GM23338 (cell line): ENCODE results near the gene IKBKE. TPM values are rescaled to one million over a fixed set of nuclear protein-coding genes. Genes with fewer than 3 reads are reported as not detected.

Experiments used
- ATAC-seq: fragments of 200-7000 bp; cut with Tn5 transposase; 3 replicates; pipeline ENCODE4 v1.9.1; 2020
- DNase-seq: peaks from one replicate; pipeline ENCODE4 v3.0.0-alpha.2; 2015; ENCODE audit warnings: low spot score
- H2AFZ ChIP-seq: fragments of 200-600 bp; sonication (generic); 2 replicates; pipeline ENCODE4 v1.8.0; 2016; ENCODE audit warnings: antibody characterized with exemption, mild to moderate bottlenecking, moderate library complexity
- H3F3A ChIP-seq: fragments of 200-600 bp; sonication (generic); replicated peaks from 2 replicates; pipeline ENCODE4 v1.8.0; 2017; ENCODE audit warnings: antibody characterized with exemption, mixed run types, low read depth
- H3K27ac ChIP-seq: fragments of 200-600 bp; sonication (generic); 2 replicates; pipeline ENCODE4 v1.6.1; 2016; ENCODE audit warnings: low read depth
- H3K27me3 ChIP-seq: fragments of 200-600 bp; sonication (generic); 2 replicates; pipeline ENCODE4 v1.8.0; 2016; ENCODE audit warnings: mild to moderate bottlenecking, mixed run types, moderate library complexity; ENCODE audit not compliant: insufficient read depth
- H3K36me3 ChIP-seq: fragments of 200-600 bp; sonication (generic); 2 replicates; pipeline ENCODE4 v1.8.0; 2016; ENCODE audit warnings: mild to moderate bottlenecking; ENCODE audit not compliant: insufficient read depth
- H3K4me1 ChIP-seq: fragments of 200-600 bp; sonication (generic); 2 replicates; pipeline ENCODE4 v1.8.0; 2016; ENCODE audit warnings: mild to moderate bottlenecking, moderate library complexity; ENCODE audit not compliant: insufficient read depth
- H3K4me2 ChIP-seq: fragments of 200-600 bp; sonication (generic); 2 replicates; pipeline ENCODE4 v1.7.1; 2017; ENCODE audit warnings: mixed run types
- H3K4me3 ChIP-seq: fragments of 200-600 bp; sonication (generic); 2 replicates; pipeline ENCODE4 v1.6.1; 2016; ENCODE audit warnings: mixed run types
- H3K79me2 ChIP-seq: fragments of 200-600 bp; sonication (generic); replicated peaks from 2 replicates; pipeline ENCODE4 v1.8.0; 2017; ENCODE audit warnings: mild to moderate bottlenecking; ENCODE audit not compliant: insufficient read depth
- H3K9me2 ChIP-seq: fragments of 200-600 bp; sonication (generic); 2 replicates; pipeline ENCODE4 v1.8.0; 2017; ENCODE audit not compliant: insufficient read depth
- H4K20me1 ChIP-seq: fragments of 200-600 bp; sonication (generic); replicated peaks from 2 replicates; pipeline ENCODE4 v1.8.0; 2017; ENCODE audit warnings: mild to moderate bottlenecking; ENCODE audit not compliant: insufficient read depth
- H3K27ac Mint-ChIP-seq: 2 replicates; pipeline ENCODE4 v1.8.0; 2020; ENCODE audit warnings: inconsistent platforms, mild to moderate bottlenecking, moderate library complexity, mixed read lengths
- H3K27me3 Mint-ChIP-seq: 3 replicates; pipeline ENCODE4 v1.8.0; 2022; ENCODE audit warnings: low read depth, mild to moderate bottlenecking, moderate library complexity, mixed read lengths, inconsistent platforms; ENCODE audit not compliant: insufficient read depth, poor library complexity
- H3K36me3 Mint-ChIP-seq: 3 replicates; pipeline ENCODE4 v1.8.0; 2021; ENCODE audit warnings: low read depth, mild to moderate bottlenecking, inconsistent platforms, moderate library complexity, mixed read lengths
- H3K4me1 Mint-ChIP-seq: 3 replicates; pipeline ENCODE4 v1.8.0; 2020; ENCODE audit warnings: mild to moderate bottlenecking, inconsistent platforms, mixed read lengths
- H3K4me3 Mint-ChIP-seq: 3 replicates; pipeline ENCODE4 v1.8.0; 2021; ENCODE audit warnings: moderate library complexity, mild to moderate bottlenecking, inconsistent platforms, mixed read lengths
- H3K9me3 Mint-ChIP-seq: 3 replicates; pipeline ENCODE4 v1.8.0; 2020; ENCODE audit warnings: moderate library complexity, mild to moderate bottlenecking, inconsistent platforms, mixed read lengths
- EZH2 ChIP-seq: fragments of 200-600 bp; sonication (generic); IDR thresholded peaks from one replicate; pipeline ENCODE4 v1.8.0; 2017; ENCODE audit warnings: antibody characterized with exemption, mild to moderate bottlenecking, low read depth; ENCODE audit not compliant: unreplicated experiment
- JUNB ChIP-seq: IDR thresholded peaks from one replicate; pipeline ENCODE4 v1.6.1; 2016; ENCODE audit warnings: antibody characterized with exemption; ENCODE audit not compliant: unreplicated experiment
- NANOG ChIP-seq: IDR thresholded peaks from 2 replicates; pipeline ENCODE4 v1.6.1; 2016; ENCODE audit warnings: antibody characterized with exemption, borderline replicate concordance
- polyA plus RNA-seq: library from polyadenylated mRNA; unstranded; fragments of >200 nt; fragmentation: Nextera tagmentation; extraction: Ambion mirVana; gene quantifications from 2 replicates; pipeline ENCODE4 v1.2.1, GENCODE V29; 2016
- total RNA-seq: library from RNA; depleted of rRNA; stranded (reverse); fragments of >200 nt; shearing (Covaris generic); gene quantifications from 2 replicates; pipeline ENCODE4 v1.2.3, GENCODE V29; 2014
- TF ChIP-seq, protein P1 (sequence below): fragments of 250-450 bp; sonication (Bioruptor Pico); IDR thresholded peaks from 2 replicates; pipeline ENCODE4 v1.5.0; 2020; ENCODE audit warnings: mild to moderate bottlenecking, moderate library complexity
- TF ChIP-seq, protein P2 (sequence below): IDR thresholded peaks from 2 replicates; pipeline ENCODE4 v1.6.1; 2016; ENCODE audit warnings: antibody characterized with exemption

IKBKE gene
- total and polyA plus RNA-seq, 2 experiments from 2014 or later: 4.8 to 11.1 TPM

DNA sequence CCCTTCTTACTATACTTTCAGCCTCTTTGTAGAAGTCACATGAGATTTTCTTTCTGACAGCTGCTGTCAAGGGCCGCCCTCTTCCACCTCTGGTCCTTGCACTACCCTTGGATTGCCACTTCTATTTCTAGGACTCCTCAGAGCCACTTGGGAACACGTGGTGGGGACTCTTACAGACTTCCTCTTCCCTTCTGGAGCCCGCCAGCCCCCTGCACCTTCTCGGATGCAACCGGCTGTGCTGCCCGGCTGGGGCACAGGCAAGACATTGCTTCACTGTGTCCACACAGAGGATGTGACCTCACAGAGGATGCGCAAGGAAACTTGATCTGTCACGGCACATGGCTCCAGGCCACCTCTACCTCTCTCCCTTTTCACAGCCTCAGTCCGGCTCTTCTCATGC lies 2.4 kb upstream of the IKBKE start:
- no peak for DNase-seq
- Mint-ChIP-seq H3K9me3 (no peaks in the 10 kb centered on the region), H3K27ac (no peak overlapping the region), H3K4me3 (no peak overlapping the region), H3K27me3 (peaks cover 18% of the 10 kb centered on the region), H3K4me1 (peaks cover 59% of the 10 kb centered on the region), H3K36me3 (no peaks in the 10 kb centered on the region)
- no peak overlapping the region for H2AFZ ChIP-seq
- no peaks in the 10 kb centered on the region for H4K20me1 ChIP-seq
- H3F3A ChIP-seq: no peaks in the 10 kb centered on the region
- H3K27me3 ChIP-seq: no peaks in the 10 kb centered on the region
- H3K36me3 ChIP-seq: no peaks in the 10 kb centered on the region
- no peak for TF ChIP-seq EZH2
- no peak for TF ChIP-seq JUNB
- TF ChIP-seq, protein P1, sequence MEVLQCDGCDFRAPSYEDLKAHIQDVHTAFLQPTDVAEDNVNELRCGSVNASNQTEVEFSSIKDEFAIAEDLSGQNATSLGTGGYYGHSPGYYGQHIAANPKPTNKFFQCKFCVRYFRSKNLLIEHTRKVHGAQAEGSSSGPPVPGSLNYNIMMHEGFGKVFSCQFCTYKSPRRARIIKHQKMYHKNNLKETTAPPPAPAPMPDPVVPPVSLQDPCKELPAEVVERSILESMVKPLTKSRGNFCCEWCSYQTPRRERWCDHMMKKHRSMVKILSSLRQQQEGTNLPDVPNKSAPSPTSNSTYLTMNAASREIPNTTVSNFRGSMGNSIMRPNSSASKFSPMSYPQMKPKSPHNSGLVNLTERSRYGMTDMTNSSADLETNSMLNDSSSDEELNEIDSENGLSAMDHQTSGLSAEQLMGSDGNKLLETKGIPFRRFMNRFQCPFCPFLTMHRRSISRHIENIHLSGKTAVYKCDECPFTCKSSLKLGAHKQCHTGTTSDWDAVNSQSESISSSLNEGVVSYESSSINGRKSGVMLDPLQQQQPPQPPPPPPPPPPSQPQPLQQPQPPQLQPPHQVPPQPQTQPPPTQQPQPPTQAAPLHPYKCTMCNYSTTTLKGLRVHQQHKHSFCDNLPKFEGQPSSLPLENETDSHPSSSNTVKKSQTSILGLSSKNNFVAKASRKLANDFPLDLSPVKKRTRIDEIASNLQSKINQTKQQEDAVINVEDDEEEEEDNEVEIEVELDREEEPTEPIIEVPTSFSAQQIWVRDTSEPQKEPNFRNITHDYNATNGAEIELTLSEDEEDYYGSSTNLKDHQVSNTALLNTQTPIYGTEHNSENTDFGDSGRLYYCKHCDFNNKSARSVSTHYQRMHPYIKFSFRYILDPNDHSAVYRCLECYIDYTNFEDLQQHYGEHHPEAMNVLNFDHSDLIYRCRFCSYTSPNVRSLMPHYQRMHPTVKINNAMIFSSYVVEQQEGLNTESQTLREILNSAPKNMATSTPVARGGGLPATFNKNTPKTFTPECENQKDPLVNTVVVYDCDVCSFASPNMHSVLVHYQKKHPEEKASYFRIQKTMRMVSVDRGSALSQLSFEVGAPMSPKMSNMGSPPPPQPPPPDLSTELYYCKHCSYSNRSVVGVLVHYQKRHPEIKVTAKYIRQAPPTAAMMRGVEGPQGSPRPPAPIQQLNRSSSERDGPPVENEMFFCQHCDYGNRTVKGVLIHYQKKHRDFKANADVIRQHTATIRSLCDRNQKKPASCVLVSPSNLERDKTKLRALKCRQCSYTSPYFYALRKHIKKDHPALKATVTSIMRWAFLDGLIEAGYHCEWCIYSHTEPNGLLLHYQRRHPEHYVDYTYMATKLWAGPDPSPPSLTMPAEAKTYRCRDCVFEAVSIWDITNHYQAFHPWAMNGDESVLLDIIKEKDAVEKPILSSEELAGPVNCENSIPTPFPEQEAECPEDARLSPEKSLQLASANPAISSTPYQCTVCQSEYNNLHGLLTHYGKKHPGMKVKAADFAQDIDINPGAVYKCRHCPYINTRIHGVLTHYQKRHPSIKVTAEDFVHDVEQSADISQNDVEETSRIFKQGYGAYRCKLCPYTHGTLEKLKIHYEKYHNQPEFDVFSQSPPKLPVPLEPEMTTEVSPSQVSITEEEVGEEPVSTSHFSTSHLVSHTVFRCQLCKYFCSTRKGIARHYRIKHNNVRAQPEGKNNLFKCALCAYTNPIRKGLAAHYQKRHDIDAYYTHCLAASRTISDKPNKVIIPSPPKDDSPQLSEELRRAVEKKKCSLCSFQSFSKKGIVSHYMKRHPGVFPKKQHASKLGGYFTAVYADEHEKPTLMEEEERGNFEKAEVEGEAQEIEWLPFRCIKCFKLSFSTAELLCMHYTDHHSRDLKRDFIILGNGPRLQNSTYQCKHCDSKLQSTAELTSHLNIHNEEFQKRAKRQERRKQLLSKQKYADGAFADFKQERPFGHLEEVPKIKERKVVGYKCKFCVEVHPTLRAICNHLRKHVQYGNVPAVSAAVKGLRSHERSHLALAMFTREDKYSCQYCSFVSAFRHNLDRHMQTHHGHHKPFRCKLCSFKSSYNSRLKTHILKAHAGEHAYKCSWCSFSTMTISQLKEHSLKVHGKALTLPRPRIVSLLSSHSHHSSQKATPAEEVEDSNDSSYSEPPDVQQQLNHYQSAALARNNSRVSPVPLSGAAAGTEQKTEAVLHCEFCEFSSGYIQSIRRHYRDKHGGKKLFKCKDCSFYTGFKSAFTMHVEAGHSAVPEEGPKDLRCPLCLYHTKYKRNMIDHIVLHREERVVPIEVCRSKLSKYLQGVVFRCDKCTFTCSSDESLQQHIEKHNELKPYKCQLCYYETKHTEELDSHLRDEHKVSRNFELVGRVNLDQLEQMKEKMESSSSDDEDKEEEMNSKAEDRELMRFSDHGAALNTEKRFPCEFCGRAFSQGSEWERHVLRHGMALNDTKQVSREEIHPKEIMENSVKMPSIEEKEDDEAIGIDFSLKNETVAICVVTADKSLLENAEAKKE: no peak
- TF ChIP-seq NANOG: no peak
- no peak overlapping the region for H3K4me2 ChIP-seq
- ATAC-seq: no peak
- H3K4me3 ChIP-seq: no peak overlapping the region
- H3K27ac ChIP-seq: no peak overlapping the region
- no peaks in the 10 kb centered on the region for H3K9me2 ChIP-seq
- H3K4me1 ChIP-seq: peaks cover 40% of the 10 kb centered on the region
- no peaks in the 10 kb centered on the region for H3K79me2 ChIP-seq

DNA sequence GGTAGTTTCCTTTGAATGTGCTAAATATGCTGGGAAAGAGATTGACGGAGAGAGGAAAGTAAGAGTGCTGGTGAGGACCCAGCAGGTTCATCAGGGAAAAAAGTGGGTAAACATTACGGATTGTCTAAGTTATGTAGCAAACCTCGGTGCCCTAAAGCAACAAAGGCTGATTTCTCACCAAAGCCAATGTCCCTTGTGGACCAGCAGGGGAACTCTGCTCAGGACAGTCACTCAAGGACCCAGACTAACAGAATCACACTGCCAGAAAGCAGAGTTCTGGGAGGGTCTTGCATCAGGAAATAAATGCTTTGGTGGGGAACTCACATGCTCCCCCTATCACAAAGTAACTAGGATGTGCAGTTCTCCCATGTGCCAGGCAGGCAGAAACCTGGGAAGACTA lies 1.7 kb upstream of the IKBKE start:
- no peak overlapping the region for H3K27ac ChIP-seq
- DNase-seq (no peak), ATAC-seq (no peak)
- peaks cover 66% of the 10 kb centered on the region for H3K4me1 Mint-ChIP-seq
- peaks cover 18% of the 10 kb centered on the region for H3K27me3 Mint-ChIP-seq
- no peaks in the 10 kb centered on the region for H3K27me3 ChIP-seq
- H3K4me3 Mint-ChIP-seq: no peak overlapping the region
- no peak overlapping the region for H3K4me2 ChIP-seq
- no peaks in the 10 kb centered on the region for H3K36me3 ChIP-seq
- H2AFZ ChIP-seq: no peak overlapping the region
- H3K9me3 Mint-ChIP-seq: no peaks in the 10 kb centered on the region
- H4K20me1 ChIP-seq: no peaks in the 10 kb centered on the region
- no peaks in the 10 kb centered on the region for H3K9me2 ChIP-seq
- H3K79me2 ChIP-seq: no peaks in the 10 kb centered on the region
- H3F3A ChIP-seq: no peaks in the 10 kb centered on the region
- no peak overlapping the region for H3K4me3 ChIP-seq
- H3K27ac Mint-ChIP-seq: no peak overlapping the region
- H3K4me1 ChIP-seq: peaks cover 40% of the 10 kb centered on the region
- H3K36me3 Mint-ChIP-seq: peaks cover 4% of the 10 kb centered on the region; the same call in 1 of the 3 replicates
- TF ChIP-seq, protein P2, sequence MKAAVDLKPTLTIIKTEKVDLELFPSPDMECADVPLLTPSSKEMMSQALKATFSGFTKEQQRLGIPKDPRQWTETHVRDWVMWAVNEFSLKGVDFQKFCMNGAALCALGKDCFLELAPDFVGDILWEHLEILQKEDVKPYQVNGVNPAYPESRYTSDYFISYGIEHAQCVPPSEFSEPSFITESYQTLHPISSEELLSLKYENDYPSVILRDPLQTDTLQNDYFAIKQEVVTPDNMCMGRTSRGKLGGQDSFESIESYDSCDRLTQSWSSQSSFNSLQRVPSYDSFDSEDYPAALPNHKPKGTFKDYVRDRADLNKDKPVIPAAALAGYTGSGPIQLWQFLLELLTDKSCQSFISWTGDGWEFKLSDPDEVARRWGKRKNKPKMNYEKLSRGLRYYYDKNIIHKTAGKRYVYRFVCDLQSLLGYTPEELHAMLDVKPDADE: no peak
- TF ChIP-seq, protein P1: no peak
- no peak for TF ChIP-seq EZH2
